Measurements from ENCODE around the gene INPP5J. TPM values are rescaled to one million over a fixed set of nuclear protein-coding genes. Genes with fewer than 3 reads are reported as not detected.

INPP5J gene
- polyA plus RNA-seq, 4 donors = 12.2 to 93.7 (median 48.0) TPM

- Histone ChIP-seq H3K36me3 (ENCODE audit: control insufficient read depth in 3 of 3, insufficient read depth in 2 of 3, low read depth in 1 of 3, low read length in 3 of 3) (peaks cover 2 to 83% (median 18%) of the 10 kb centered on the region in 3 donors), H3K27me3 (ENCODE audit: control insufficient read depth in 3 of 3, insufficient read depth in 3 of 3, low read length in 3 of 3) (no peaks in the 10 kb centered on the region), H3K9me3 (ENCODE audit: control insufficient read depth in 2 of 2, insufficient read depth in 1 of 2, low read depth in 1 of 2, low read length in 1 of 2) (no peaks in the 10 kb centered on the region), H3K4me1 (ENCODE audit: control insufficient read depth in 3 of 3, insufficient read depth in 2 of 3, low read depth in 1 of 3, low read length in 2 of 3) (peaks cover 0 to 24% (median 0%) of the 10 kb centered on the region in 3 donors), H3K4me3 (ENCODE audit: low read depth in 1 of 3, low read length in 3 of 3) (no peak overlapping the region), H3K27ac (ENCODE audit: low read depth in 1 of 3, low read length in 2 of 3) (peak overlapping the region in 2 of 3 donors; percentile 65 to 69)
- DNase-seq = peak in 1 of 2 donors; percentile 80
- no peak for FAIRE-seq
- 59 to 82% (median 75%) methylated on average over 8 of the region's 8 CpGs for WGBS, 3 donors
Observed at GRCh38 chr22:31102441-31103081, 20.2 kb upstream of the INPP5J start.

GRCh38 chr22:31103111-31103510, 19.7 kb upstream of the INPP5J start:
- no peak for FAIRE-seq

GRCh38 chr22:31103899-31104694, 18.7 kb upstream of the INPP5J start:
- FAIRE-seq = no peak
- 77 to 83% (median 82%) methylated on average over 33 of the region's 33 CpGs for WGBS, 3 donors
- Histone ChIP-seq H3K9me3 (ENCODE audit: control insufficient read depth in 2 of 2, insufficient read depth in 1 of 2, low read depth in 1 of 2, low read length in 1 of 2) (no peaks in the 10 kb centered on the region), H3K4me1 (ENCODE audit: control insufficient read depth in 3 of 3, insufficient read depth in 2 of 3, low read depth in 1 of 3, low read length in 2 of 3) (peaks cover 0 to 21% (median 0%) of the 10 kb centered on the region in 3 donors), H3K27me3 (ENCODE audit: control insufficient read depth in 3 of 3, insufficient read depth in 3 of 3, low read length in 3 of 3) (no peaks in the 10 kb centered on the region), H3K27ac (ENCODE audit: low read depth in 1 of 3, low read length in 2 of 3) (peak overlapping the region in 2 of 3 donors; percentile 65 to 69), H3K36me3 (ENCODE audit: control insufficient read depth in 3 of 3, insufficient read depth in 2 of 3, low read depth in 1 of 3, low read length in 3 of 3) (peaks cover 2 to 67% (median 16%) of the 10 kb centered on the region in 3 donors), H3K4me3 (ENCODE audit: low read depth in 1 of 3, low read length in 3 of 3) (no peak overlapping the region)
- DNase-seq = no peak

More at GRCh38 chr22:31103111-31103510, 19.7 kb upstream of the INPP5J start:
- Histone ChIP-seq H3K27ac (ENCODE audit: low read depth in 1 of 3, low read length in 2 of 3) (peak overlapping the region in 2 of 3 donors; percentile 65 to 69), H3K4me3 (ENCODE audit: low read depth in 1 of 3, low read length in 3 of 3) (no peak overlapping the region), H3K36me3 (ENCODE audit: control insufficient read depth in 3 of 3, insufficient read depth in 2 of 3, low read depth in 1 of 3, low read length in 3 of 3) (peaks cover 2 to 77% (median 18%) of the 10 kb centered on the region in 3 donors), H3K9me3 (ENCODE audit: control insufficient read depth in 2 of 2, insufficient read depth in 1 of 2, low read depth in 1 of 2, low read length in 1 of 2) (no peaks in the 10 kb centered on the region), H3K27me3 (ENCODE audit: control insufficient read depth in 3 of 3, insufficient read depth in 3 of 3, low read length in 3 of 3) (no peaks in the 10 kb centered on the region), H3K4me1 (ENCODE audit: control insufficient read depth in 3 of 3, insufficient read depth in 2 of 3, low read depth in 1 of 3, low read length in 2 of 3) (peaks cover 0 to 25% (median 0%) of the 10 kb centered on the region in 3 donors)
- no peak for DNase-seq
- WGBS, 3 donors = 77 to 83% (median 80%) methylated on average over 2 of the region's 2 CpGs

GRCh38 chr22:31104869-31105268, 17.9 kb upstream of the INPP5J start:
- FAIRE-seq = no peak
- WGBS, 3 donors = 48 to 79% (median 61%) methylated on average over 32 to 35 of the region's 35 CpGs
- H3K4me1 ChIP-seq (ENCODE audit: control insufficient read depth in 3 of 3, insufficient read depth in 2 of 3, low read depth in 1 of 3, low read length in 2 of 3) = peaks cover 0 to 21% (median 0%) of the 10 kb centered on the region in 3 donors

GRCh38 chr22:31105282-31105929, 17.4 kb upstream of the INPP5J start:
- peaks cover 0 to 54% (median 8%) of the 10 kb centered on the region in 3 donors for H3K36me3 ChIP-seq (ENCODE audit: control insufficient read depth in 3 of 3, insufficient read depth in 2 of 3, low read depth in 1 of 3, low read length in 3 of 3)
- H3K9me3 ChIP-seq (ENCODE audit: control insufficient read depth in 2 of 2, insufficient read depth in 1 of 2, low read depth in 1 of 2, low read length in 1 of 2) = no peaks in the 10 kb centered on the region
- H3K4me1 ChIP-seq (ENCODE audit: control insufficient read depth in 3 of 3, insufficient read depth in 2 of 3, low read depth in 1 of 3, low read length in 2 of 3) = peaks cover 0 to 21% (median 0%) of the 10 kb centered on the region in 3 donors
- H3K27ac ChIP-seq (ENCODE audit: low read depth in 1 of 3, low read length in 2 of 3) = peak overlapping the region in 2 of 3 donors; percentile 86 to 95
- DNase-seq = no peak
- no peak overlapping the region for H3K4me3 ChIP-seq (ENCODE audit: low read depth in 1 of 3, low read length in 3 of 3)
- H3K27me3 ChIP-seq (ENCODE audit: control insufficient read depth in 3 of 3, insufficient read depth in 3 of 3, low read length in 3 of 3) = no peaks in the 10 kb centered on the region
- FAIRE-seq = no peak
- 70 to 80% (median 72%) methylated on average over 11 of the region's 11 CpGs for WGBS, 3 donors

More at GRCh38 chr22:31104869-31105268, 17.9 kb upstream of the INPP5J start:
- no peaks in the 10 kb centered on the region for H3K9me3 ChIP-seq (ENCODE audit: control insufficient read depth in 2 of 2, insufficient read depth in 1 of 2, low read depth in 1 of 2, low read length in 1 of 2)
- no peaks in the 10 kb centered on the region for H3K27me3 ChIP-seq (ENCODE audit: control insufficient read depth in 3 of 3, insufficient read depth in 3 of 3, low read length in 3 of 3)
- DNase-seq = peak in 1 of 2 donors; percentile 57
- no peak overlapping the region for H3K4me3 ChIP-seq (ENCODE audit: low read depth in 1 of 3, low read length in 3 of 3)
- H3K36me3 ChIP-seq (ENCODE audit: control insufficient read depth in 3 of 3, insufficient read depth in 2 of 3, low read depth in 1 of 3, low read length in 3 of 3) = peaks cover 1 to 60% (median 11%) of the 10 kb centered on the region in 3 donors
- peak overlapping the region in 1 of 3 donors; percentile 95 for H3K27ac ChIP-seq (ENCODE audit: low read depth in 1 of 3, low read length in 2 of 3)

- H3K27me3 ChIP-seq (ENCODE audit: control insufficient read depth in 3 of 3, insufficient read depth in 3 of 3, low read length in 3 of 3) = no peaks in the 10 kb centered on the region
Observed at GRCh38 chr22:31106001-31106571, 16.7 kb upstream of the INPP5J start.

GRCh38 chr22:31106731-31107177, 16.0 kb upstream of the INPP5J start:
- FAIRE-seq (no peak), DNase-seq (peak in 1 of 2 donors; percentile 33)
- peaks cover 0 to 20% (median 0%) of the 10 kb centered on the region in 3 donors for H3K4me1 ChIP-seq (ENCODE audit: control insufficient read depth in 3 of 3, insufficient read depth in 2 of 3, low read depth in 1 of 3, low read length in 2 of 3)
- peak overlapping the region; percentile 47 to 72 (median 66) for H3K4me3 ChIP-seq (ENCODE audit: low read depth in 1 of 3, low read length in 3 of 3)
- H3K27ac ChIP-seq (ENCODE audit: low read depth in 1 of 3, low read length in 2 of 3) = peak overlapping the region; percentile 63 to 95 (median 86)
- no peaks in the 10 kb centered on the region for H3K9me3 ChIP-seq (ENCODE audit: control insufficient read depth in 2 of 2, insufficient read depth in 1 of 2, low read depth in 1 of 2, low read length in 1 of 2)
- peaks cover 0 to 42% (median 4%) of the 10 kb centered on the region in 3 donors for H3K36me3 ChIP-seq (ENCODE audit: control insufficient read depth in 3 of 3, insufficient read depth in 2 of 3, low read depth in 1 of 3, low read length in 3 of 3)
- H3K27me3 ChIP-seq (ENCODE audit: control insufficient read depth in 3 of 3, insufficient read depth in 3 of 3, low read length in 3 of 3) = no peaks in the 10 kb centered on the region
- WGBS, 3 donors = 52 to 68% (median 64%) methylated on average over 14 of the region's 14 CpGs

More at GRCh38 chr22:31106001-31106571, 16.7 kb upstream of the INPP5J start:
- Histone ChIP-seq H3K9me3 (ENCODE audit: control insufficient read depth in 2 of 2, insufficient read depth in 1 of 2, low read depth in 1 of 2, low read length in 1 of 2) (no peaks in the 10 kb centered on the region), H3K36me3 (ENCODE audit: control insufficient read depth in 3 of 3, insufficient read depth in 2 of 3, low read depth in 1 of 3, low read length in 3 of 3) (peaks cover 0 to 49% (median 4%) of the 10 kb centered on the region in 3 donors), H3K4me3 (ENCODE audit: low read depth in 1 of 3, low read length in 3 of 3) (peak overlapping the region in 2 of 3 donors; percentile 66 to 72), H3K27ac (ENCODE audit: low read depth in 1 of 3, low read length in 2 of 3) (peak overlapping the region in 2 of 3 donors; percentile 86 to 95), H3K4me1 (ENCODE audit: control insufficient read depth in 3 of 3, insufficient read depth in 2 of 3, low read depth in 1 of 3, low read length in 2 of 3) (peaks cover 0 to 21% (median 0%) of the 10 kb centered on the region in 3 donors)
- DNase-seq (peak in 1 of 2 donors; percentile 49), FAIRE-seq (no peak)
- 27 to 46% (median 34%) methylated on average over 4 of the region's 4 CpGs for WGBS, 3 donors

Measured in small intestine (tissue), 7 donors.